H1 (cell line): ENCODE measurements around the gene INPP5B. TPM values are rescaled to one million over a fixed set of nuclear protein-coding genes. Genes with fewer than 3 reads are reported as not detected.

Source experiments
- CTCF ChIA-PET: fragments of 300-600 bp; sonication (Branson Sonifier 250); formaldehyde crosslinking; loops from one replicate; lab custom pipeline; 2021; ENCODE audit not compliant: partially characterized antibody; lab: Charles Lee
- POLR2A ChIA-PET: fragments of 300-600 bp; sonication (Branson Sonifier 250); formaldehyde crosslinking; loops from one replicate; lab custom pipeline; 2021; ENCODE audit warnings: inconsistent platforms; ENCODE audit not compliant: partially characterized antibody; lab: Charles Lee
- DNase-seq, 2 experiments: peaks; one replicate each; pipeline versions ENCODE4 v3.0.0 to v3.0.0-alpha.2; 2010 to 2022; ENCODE audit warnings: low spot score in 2 of 2, low read depth in 1 of 2, mixed read lengths in 1 of 2
- FAIRE-seq: peaks from 2 replicates; lab custom pipeline; 2011; peaks lifted over from hg19 to GRCh38; lab: Jason Lieb, UNC
- H2AFZ ChIP-seq: 2 replicates; pipeline ENCODE4 v1.8.1; 2012; ENCODE audit warnings: low read length, inconsistent platforms
- H2AK5ac ChIP-seq: 2 replicates; pipeline ENCODE4 v1.6.1; 2013; ENCODE audit warnings: low read depth, low read length
- H2BK120ac ChIP-seq: replicated peaks from 2 replicates; pipeline ENCODE3; 2013; ENCODE audit warnings: low read depth, low read length, inconsistent platforms
- H2BK12ac ChIP-seq: 2 replicates; pipeline ENCODE4 v1.6.1; 2013; ENCODE audit warnings: low read depth, low read length
- H2BK15ac ChIP-seq: 2 replicates; pipeline ENCODE4 v1.6.1; 2013; ENCODE audit warnings: low read length
- H2BK20ac ChIP-seq: 2 replicates; pipeline ENCODE4 v1.6.1; 2013; ENCODE audit warnings: low read length
- H2BK5ac ChIP-seq: 2 replicates; pipeline ENCODE4 v1.6.1; 2013; ENCODE audit warnings: low read depth, low read length
- H3K14ac ChIP-seq: 2 replicates; pipeline ENCODE4 v1.6.1; 2013; ENCODE audit warnings: inconsistent platforms; ENCODE audit not compliant: insufficient read length
- H3K18ac ChIP-seq: 2 replicates; pipeline ENCODE4 v1.6.1; 2013; ENCODE audit warnings: low read length; ENCODE audit errors: extremely low read depth
- H3K23ac ChIP-seq: 2 replicates; pipeline ENCODE4 v1.6.1; 2013; ENCODE audit warnings: inconsistent platforms; ENCODE audit not compliant: insufficient read length
- H3K23me2 ChIP-seq: 2 replicates; pipeline ENCODE4 v1.6.1; 2013; ENCODE audit warnings: low read depth, low read length
- H3K27ac ChIP-seq: 2 replicates; pipeline ENCODE4 v1.6.1; 2011; ENCODE audit warnings: low read depth, low read length, inconsistent platforms
- H3K27me3 ChIP-seq, 4 experiments: replicated peaks in 1 of 4; 1 replicate in 1 of 4; 2 replicates in 3 of 4; pipeline versions ENCODE4 v1.6.1 to v1.8.1; 2011 to 2013; ENCODE audit warnings: low read length in 3 of 4, mild to moderate bottlenecking in 3 of 4, inconsistent platforms in 2 of 4, mixed read lengths in 2 of 4, moderate library complexity in 1 of 4; ENCODE audit not compliant: control insufficient read depth in 3 of 4, insufficient read depth in 3 of 4; ENCODE audit errors: extremely low read depth in 1 of 4
- H3K36me3 ChIP-seq, 4 experiments: 2 replicates each; pipeline versions ENCODE4 v1.6.1 to v1.8.1; 2011 to 2013; ENCODE audit warnings: mild to moderate bottlenecking in 4 of 4, low read length in 3 of 4, moderate library complexity in 2 of 4, control low read depth in 1 of 4, inconsistent platforms in 1 of 4; ENCODE audit not compliant: insufficient read depth in 4 of 4, control insufficient read depth in 2 of 4
- H3K4ac ChIP-seq: replicated peaks from 2 replicates; pipeline ENCODE3; 2013; ENCODE audit warnings: low read length, low read depth, mixed read lengths, inconsistent platforms; ENCODE audit not compliant: insufficient read length
- H3K4me1 ChIP-seq, 4 experiments: replicated peaks in 1 of 4; 1 replicate in 1 of 4; 2 replicates in 3 of 4; pipeline versions ENCODE4 v1.6.1 to v1.8.1; 2011 to 2013; ENCODE audit warnings: low read length in 3 of 4, inconsistent platforms in 2 of 4, mixed read lengths in 1 of 4; ENCODE audit not compliant: insufficient read depth in 4 of 4, control insufficient read depth in 3 of 4
- H3K4me2 ChIP-seq, 2 experiments: 2 replicates each; pipeline versions ENCODE4 v1.6.1 to v1.8.1; 2011 to 2013; ENCODE audit warnings: low read depth in 2 of 2, low read length in 2 of 2, control low read depth in 1 of 2, inconsistent platforms in 1 of 2, mild to moderate bottlenecking in 1 of 2; ENCODE audit not compliant: insufficient read depth in 1 of 2
- H3K4me3 ChIP-seq, 4 experiments: fragments of 200-600, 300-600 bp in 1 of 4; sonication (generic), shearing (Covaris generic), sonication (Bioruptor Twin) in 1 of 4; 2 replicates each; pipeline versions ENCODE4 v1.5.1 to v1.8.1; 2011 to 2016; ENCODE audit warnings: low read length in 4 of 4, low read depth in 3 of 4, control low read depth in 2 of 4, inconsistent platforms in 2 of 4, mild to moderate bottlenecking in 2 of 4, mixed read lengths in 1 of 4, moderate library complexity in 1 of 4; ENCODE audit not compliant: insufficient read depth in 2 of 4; ENCODE audit errors: extremely low read depth in 1 of 4
- H3K56ac ChIP-seq: replicated peaks from 2 replicates; pipeline ENCODE3; 2013; ENCODE audit warnings: low read depth, mild to moderate bottlenecking, mixed read lengths, low read length, inconsistent platforms; ENCODE audit not compliant: insufficient read length
- H3K79me1 ChIP-seq: 2 replicates; pipeline ENCODE4 v1.6.1; 2013; ENCODE audit warnings: low read depth, low read length, control low read depth
- H3K79me2 ChIP-seq, 2 experiments: 2 replicates each; pipeline versions ENCODE4 v1.6.1 to v1.8.1; 2012 to 2013; ENCODE audit warnings: low read length in 2 of 2, mild to moderate bottlenecking in 2 of 2, inconsistent platforms in 1 of 2; ENCODE audit not compliant: insufficient read depth in 2 of 2, control insufficient read depth in 1 of 2
- H3K9ac ChIP-seq, 4 experiments: replicated peaks in 1 of 4; 1 replicate in 1 of 4; 2 replicates in 3 of 4; pipeline versions ENCODE4 v1.6.1 to v1.8.1; 2011 to 2013; ENCODE audit warnings: low read depth in 3 of 4, low read length in 3 of 4, control low read depth in 2 of 4, mild to moderate bottlenecking in 2 of 4, moderate library complexity in 2 of 4, inconsistent platforms in 1 of 4; ENCODE audit errors: extremely low read depth in 1 of 4
- H3K9me3 ChIP-seq, 2 experiments: 2 replicates each; pipeline versions ENCODE4 v1.6.1 to v1.8.1; 2012 to 2013; ENCODE audit warnings: mild to moderate bottlenecking in 2 of 2, moderate library complexity in 2 of 2, control low read depth in 1 of 2, inconsistent platforms in 1 of 2, low read depth in 1 of 2, low read length in 1 of 2, mixed read lengths in 1 of 2; ENCODE audit not compliant: insufficient read depth in 2 of 2
- H4K20me1 ChIP-seq, 2 experiments: replicated peaks in 1 of 2; 2 replicates each; pipeline versions ENCODE3 to v1.8.1; 2011 to 2013; ENCODE audit warnings: inconsistent platforms in 2 of 2, low read length in 2 of 2, mild to moderate bottlenecking in 1 of 2; ENCODE audit not compliant: insufficient read depth in 2 of 2, control insufficient read depth in 1 of 2
- H4K5ac ChIP-seq: 2 replicates; pipeline ENCODE4 v1.6.1; 2013; ENCODE audit warnings: low read length, low read depth, mixed read lengths, inconsistent platforms; ENCODE audit not compliant: insufficient read length
- H4K8ac ChIP-seq: 2 replicates; pipeline ENCODE4 v1.8.0; 2013; ENCODE audit warnings: mild to moderate bottlenecking, moderate library complexity, low read length, inconsistent platforms; ENCODE audit not compliant: insufficient read depth; ENCODE audit errors: extremely low read depth
- H4K91ac ChIP-seq: replicated peaks from 2 replicates; pipeline ENCODE3; 2013; ENCODE audit warnings: low read length, mixed read lengths, inconsistent platforms; ENCODE audit not compliant: insufficient read length
- BACH1 ChIP-seq: IDR thresholded peaks from 2 replicates; pipeline ENCODE4 v1.6.1; 2012; ENCODE audit warnings: low read length, improper control_type of control experiment
- BRCA1 ChIP-seq: IDR thresholded peaks from 2 replicates; pipeline ENCODE4 v1.6.1; 2012; ENCODE audit warnings: low read depth, low read length, improper control_type of control experiment
- JUND ChIP-seq: IDR thresholded peaks from 2 replicates; pipeline ENCODE4 v1.6.1; 2011; ENCODE audit warnings: mild to moderate bottlenecking, improper control_type of control experiment, low read length
- MAFK ChIP-seq: IDR thresholded peaks from 2 replicates; pipeline ENCODE4 v1.6.1; 2012; ENCODE audit warnings: low read depth, mild to moderate bottlenecking, improper control_type of control experiment, low read length
- NANOG ChIP-seq: IDR thresholded peaks from 2 replicates; pipeline ENCODE4 v1.6.1; 2011; ENCODE audit warnings: low read length, low read depth, mild to moderate bottlenecking, inconsistent platforms; ENCODE audit not compliant: insufficient read depth, poor library complexity, severe bottlenecking
- SIX5 ChIP-seq: IDR thresholded peaks from 2 replicates; pipeline ENCODE4 v1.6.1; 2011; ENCODE audit warnings: mild to moderate bottlenecking, low read depth, low read length
- SRF ChIP-seq: IDR thresholded peaks from 2 replicates; pipeline ENCODE4 v1.6.1; 2011; ENCODE audit warnings: mild to moderate bottlenecking, low read depth, low read length, moderate library complexity
- TCF12 ChIP-seq: IDR thresholded peaks from 2 replicates; pipeline ENCODE4 v1.6.1; 2011; ENCODE audit warnings: low read depth, mild to moderate bottlenecking, low read length
- WGBS, 2 experiments: shearing (Covaris generic) in 1 of 2; methylation state at CpG; one replicate each; pipeline versions ENCODE4 v1.1.6 to v1.1.7; 2013 to 2015; ENCODE audit warnings: low lambda C conversion rate in 2 of 2, mixed read lengths in 2 of 2, inconsistent platforms in 1 of 2, low coverage in 1 of 2, missing lambda C conversion rate in 1 of 2; ENCODE audit not compliant: insufficient replicate concordance in 2 of 2, insufficient coverage in 1 of 2, insufficient read length in 1 of 2; ENCODE audit errors: extremely low coverage in 1 of 2, missing lambda C conversion rate in 1 of 2; 5-methylcytosine and 5-hydroxymethylcytosine counted together
- polyA plus RNA-seq, 7 experiments: library from polyadenylated mRNA; depleted of rRNA in 3 of 7; stranded (reverse) in 5 of 7; unstranded in 2 of 7; fragments of >200 nt in 5 of 7; fragments of 200-250 nt in 2 of 7; gene quantifications; 1 replicate in 5 of 7; 2 replicates in 1 of 7; 4 replicates in 1 of 7; pipeline versions ENCODE4 v1.2.1 to v1.2.3, GENCODE V29; 2011 to 2013; ENCODE audit warnings: missing spikeins in 2 of 7, mixed read lengths in 2 of 7
- total RNA-seq: library from RNA; stranded (reverse); fragmentation: NEBNext Ultra II Directional; extraction: Animal tissue kit (Norgen Biotek cat#: 25700); gene quantifications from 2 replicates; pipeline ENCODE4 v1.2.1, GENCODE V29; 2021
- TF ChIP-seq, protein P1 (sequence below), 3 experiments: IDR thresholded peaks; 1 replicate in 2 of 3; 2 replicates in 1 of 3; pipeline versions ENCODE4 v1.5.1 to v1.6.1; 2011; ENCODE audit warnings: low read length in 3 of 3, mild to moderate bottlenecking in 3 of 3, inconsistent platforms in 2 of 3, low read depth in 1 of 3, moderate library complexity in 1 of 3; ENCODE audit not compliant: insufficient read depth in 1 of 3; ENCODE audit errors: control extremely low read depth in 1 of 3
- TF ChIP-seq, protein P2 (sequence below): IDR thresholded peaks from 2 replicates; pipeline ENCODE4 v1.6.1; 2012; ENCODE audit warnings: inconsistent platforms

Gene INPP5B
- total and polyA plus RNA-seq, 2 of the 8 experiments (the other 6 are each of a cell fraction or from before 2014, with no cell fraction given): 14.0 to 23.7 TPM

DNA sequence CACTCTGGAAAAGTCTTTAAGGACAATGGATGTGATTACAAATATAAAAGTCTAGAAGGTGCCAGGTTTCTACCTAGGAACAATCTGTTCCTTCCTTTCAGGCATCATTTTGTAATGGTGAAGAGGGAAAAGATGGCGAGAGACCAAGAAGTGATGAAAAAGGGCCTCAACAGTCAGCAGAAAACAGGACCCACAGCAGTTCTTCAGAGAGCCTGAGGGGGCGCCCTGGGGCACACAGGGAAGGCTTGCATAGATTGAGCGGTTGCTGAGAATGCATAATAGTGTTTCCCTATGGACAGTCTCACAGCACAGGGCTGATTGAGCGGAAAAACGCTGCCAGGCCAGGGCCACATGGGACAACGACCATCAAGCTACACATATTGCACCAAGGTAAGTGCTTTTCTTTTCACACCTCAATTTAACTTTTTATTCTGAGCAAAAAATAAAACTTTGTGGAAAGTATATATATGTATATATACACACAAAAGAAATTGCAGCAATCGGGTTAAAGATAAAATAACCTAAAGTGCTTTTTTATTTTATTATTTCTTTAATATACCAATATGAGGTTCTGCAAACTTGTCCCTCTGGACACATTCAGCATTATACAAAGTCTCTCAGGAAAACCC lies 135.7 kb downstream of the INPP5B start:
- H3K23me2 ChIP-seq: peaks cover 5% of the 10 kb centered on the region; the same call in 1 of the 2 replicates
- H2BK120ac ChIP-seq: no peak overlapping the region
- DNase-seq: peak in 1 of 2 experiments; percentile 84
- no peak overlapping the region for H3K56ac ChIP-seq
- H4K5ac ChIP-seq: no peak overlapping the region
- H3K79me2 ChIP-seq: peaks cover 8 to 11% of the 10 kb centered on the region in 2 experiments
- H3K27ac ChIP-seq: no peak overlapping the region
- no peak overlapping the region for H2BK15ac ChIP-seq
- no peak overlapping the region for H3K4me2 ChIP-seq
- POLR2A ChIA-PET: no interaction called here
- no peak overlapping the region for H4K91ac ChIP-seq
- H2AK5ac ChIP-seq: no peak overlapping the region
- H4K8ac ChIP-seq: no peak overlapping the region
- H3K79me1 ChIP-seq: peaks cover 8% of the 10 kb centered on the region
- H3K27me3 ChIP-seq: no peaks in the 10 kb centered on the region
- H2BK12ac ChIP-seq: no peak overlapping the region
- H3K4me1 ChIP-seq: peaks cover 4 to 14% (median 10%) of the 10 kb centered on the region in 4 experiments; a peak in 6 of 7 replicates
- H3K23ac ChIP-seq: no peak overlapping the region
- no peak overlapping the region for H3K9ac ChIP-seq
- no peak overlapping the region for H2AFZ ChIP-seq
- H3K36me3 ChIP-seq: peaks cover 0 to 21% (median 6%) of the 10 kb centered on the region in 4 experiments; a peak in 6 of 8 replicates
- 36% methylated on average over 7 of the region's 7 CpGs; no CpG with 5 or more reads in 1 of the 2 experiments for WGBS, 2 experiments
- H3K14ac ChIP-seq: no peak overlapping the region
- H2BK5ac ChIP-seq: no peak overlapping the region
- FAIRE-seq: peak; percentile 66
- H3K9me3 ChIP-seq: no peaks in the 10 kb centered on the region
- H4K20me1 ChIP-seq: peaks cover 0 to 24% of the 10 kb centered on the region in 2 experiments
- H3K4ac ChIP-seq: no peak overlapping the region
- no peak overlapping the region for H3K18ac ChIP-seq
- H2BK20ac ChIP-seq: no peak overlapping the region
- CTCF ChIA-PET: interaction anchor here (1.0 to 1.5 kb wide), 3 partner anchors 40 to 48 kb away, joined by 3 to 5 read pairs (median 4); partner anchors contain the start of genes EPHA10 and MTF1
- H3K4me3 ChIP-seq: no peak overlapping the region
- TF ChIP-seq, protein P1, sequence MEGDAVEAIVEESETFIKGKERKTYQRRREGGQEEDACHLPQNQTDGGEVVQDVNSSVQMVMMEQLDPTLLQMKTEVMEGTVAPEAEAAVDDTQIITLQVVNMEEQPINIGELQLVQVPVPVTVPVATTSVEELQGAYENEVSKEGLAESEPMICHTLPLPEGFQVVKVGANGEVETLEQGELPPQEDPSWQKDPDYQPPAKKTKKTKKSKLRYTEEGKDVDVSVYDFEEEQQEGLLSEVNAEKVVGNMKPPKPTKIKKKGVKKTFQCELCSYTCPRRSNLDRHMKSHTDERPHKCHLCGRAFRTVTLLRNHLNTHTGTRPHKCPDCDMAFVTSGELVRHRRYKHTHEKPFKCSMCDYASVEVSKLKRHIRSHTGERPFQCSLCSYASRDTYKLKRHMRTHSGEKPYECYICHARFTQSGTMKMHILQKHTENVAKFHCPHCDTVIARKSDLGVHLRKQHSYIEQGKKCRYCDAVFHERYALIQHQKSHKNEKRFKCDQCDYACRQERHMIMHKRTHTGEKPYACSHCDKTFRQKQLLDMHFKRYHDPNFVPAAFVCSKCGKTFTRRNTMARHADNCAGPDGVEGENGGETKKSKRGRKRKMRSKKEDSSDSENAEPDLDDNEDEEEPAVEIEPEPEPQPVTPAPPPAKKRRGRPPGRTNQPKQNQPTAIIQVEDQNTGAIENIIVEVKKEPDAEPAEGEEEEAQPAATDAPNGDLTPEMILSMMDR (IDR thresholded peaks at IDR 0.05; ENCODE audit: control extremely low read depth in 1 of 3, insufficient read depth in 1 of 3, low read depth in 1 of 3, low read length in 3 of 3): peak; percentile 71 to 95 (median 79)
- TF ChIP-seq BRCA1 (no peak), TCF12 (no peak), MAFK (peak; percentile 74; the same call in 1 of the 2 replicates), SIX5 (no peak), SRF (no peak), NANOG (no peak), JUND (no peak), BACH1 (peak; percentile 40; the same call in 1 of the 2 replicates)
- TF ChIP-seq, protein P2, sequence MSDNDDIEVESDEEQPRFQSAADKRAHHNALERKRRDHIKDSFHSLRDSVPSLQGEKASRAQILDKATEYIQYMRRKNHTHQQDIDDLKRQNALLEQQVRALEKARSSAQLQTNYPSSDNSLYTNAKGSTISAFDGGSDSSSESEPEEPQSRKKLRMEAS: 0 out of 2 replicates have a peak, but pooled peaks have one; percentile 21
